HG03558 (cell line): Measurements from ENCODE around the gene BRIP1.
"Not testable (repeated sequence)": the region's sequence is repeated elsewhere in the genome, so short reads cannot be mapped to it uniquely, and the experiment has no call there.

Experiments
- ATAC-seq: cut with Tn5 transposase; IDR thresholded peaks from one replicate; pipeline ENCODE4 v1.9.1; 2021; ENCODE audit warnings: moderate number of reproducible peaks; ENCODE audit not compliant: unreplicated experiment; ENCODE audit errors: extremely low read depth

BRIP1 gene

GRCh38 chr17:61833536-61834193 is 29.7 kb downstream of the BRIP1 start:
- ATAC-seq: no peak

DNA sequence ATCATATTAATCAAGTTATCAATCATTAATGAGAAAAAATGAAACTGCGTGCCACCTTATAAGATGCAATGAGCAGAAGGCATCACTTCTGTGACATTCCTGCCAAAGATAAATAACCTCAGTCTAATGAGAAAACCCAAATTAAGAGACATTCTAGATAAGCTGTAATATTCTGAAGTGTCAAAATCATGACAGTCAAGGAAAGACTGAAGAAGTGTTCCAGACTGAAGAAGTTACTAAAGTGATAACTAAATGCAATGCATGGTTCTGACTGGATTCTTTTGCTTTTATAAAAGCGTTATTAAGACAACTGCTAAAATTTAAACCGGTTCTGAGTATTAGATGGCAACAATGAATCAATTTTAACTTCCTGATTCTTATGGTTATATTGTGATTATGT is 30.9 kb downstream of the BRIP1 start:
- no peak for ATAC-seq

DNA sequence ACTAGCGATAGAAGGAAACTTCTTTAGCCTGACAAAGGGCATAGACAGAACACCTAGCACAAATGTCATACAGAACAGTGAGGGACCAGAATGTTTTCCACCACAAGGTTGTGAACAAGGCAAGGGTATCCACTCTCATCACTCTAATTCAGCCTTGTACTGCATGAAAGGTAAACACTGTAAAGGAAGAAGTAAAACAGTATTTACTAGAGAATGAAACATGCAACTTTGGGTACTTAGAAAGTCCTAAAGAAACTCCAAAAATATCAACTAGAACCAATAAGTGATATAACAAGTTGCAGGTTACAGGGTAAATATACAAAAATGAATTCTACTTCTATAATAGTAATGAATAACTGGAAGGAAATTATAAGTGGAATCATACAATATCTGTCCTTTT is 32.2 kb downstream of the BRIP1 start:
- no peak for ATAC-seq

GRCh38 chr17:61828694-61829093 is 34.6 kb downstream of the BRIP1 start:
- no peak for ATAC-seq

DNA sequence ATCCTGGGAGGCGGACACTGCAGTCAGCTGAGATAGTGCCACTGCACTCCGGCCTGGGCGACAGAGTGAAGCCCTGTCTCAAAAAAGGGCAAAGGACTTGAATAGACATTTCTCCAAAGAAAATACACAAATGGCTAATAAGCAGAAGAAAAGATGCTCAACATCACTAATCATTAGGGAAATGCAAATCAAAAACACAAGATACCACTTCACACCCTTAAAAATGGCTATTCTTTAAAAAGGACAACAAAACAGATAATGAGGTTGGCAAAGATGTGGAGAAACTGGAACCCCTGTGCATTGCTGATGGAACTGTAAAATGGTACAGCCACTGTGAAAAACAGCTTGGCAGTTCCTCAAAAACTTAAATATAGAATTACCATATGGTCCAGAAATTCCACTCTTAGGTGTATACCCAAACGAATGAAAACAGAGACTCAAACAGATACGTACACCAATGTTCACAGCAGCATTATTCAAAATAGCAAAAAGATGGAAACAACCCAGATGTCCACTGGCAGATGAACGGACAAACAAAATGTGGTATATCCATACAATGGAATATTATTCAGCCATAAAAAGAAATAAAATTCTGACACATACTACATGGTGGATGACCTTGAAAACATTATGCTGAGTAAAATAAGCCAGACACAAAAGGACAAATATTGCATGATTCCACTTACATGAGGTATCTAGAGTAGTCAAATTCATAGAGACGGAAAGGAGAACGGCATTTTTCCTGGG is 35.5 kb downstream of the BRIP1 start:
- no peak for ATAC-seq

DNA sequence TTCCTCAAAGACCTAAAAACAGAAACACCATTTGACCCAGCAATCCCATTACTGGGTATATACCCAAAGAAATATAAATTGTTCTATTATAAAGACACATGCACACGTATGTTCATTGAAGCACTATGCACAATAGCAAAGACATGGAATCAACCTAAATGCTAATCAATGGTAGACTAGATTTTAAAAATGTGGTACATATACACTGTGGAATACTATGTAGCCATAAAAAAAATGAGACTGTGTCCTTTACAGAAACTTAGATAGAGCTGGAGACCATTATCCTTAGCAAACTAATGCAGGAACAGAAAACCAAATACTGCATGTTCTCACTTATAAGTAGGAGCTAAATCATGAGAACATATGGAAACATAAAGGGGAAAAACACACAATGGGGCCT is 36.5 kb downstream of the BRIP1 start:
- not testable (repeated sequence) for ATAC-seq

- not testable (repeated sequence) for ATAC-seq
These were observed 37.1 kb downstream of the BRIP1 start for GRCh38 chr17:61826198-61826597.

DNA sequence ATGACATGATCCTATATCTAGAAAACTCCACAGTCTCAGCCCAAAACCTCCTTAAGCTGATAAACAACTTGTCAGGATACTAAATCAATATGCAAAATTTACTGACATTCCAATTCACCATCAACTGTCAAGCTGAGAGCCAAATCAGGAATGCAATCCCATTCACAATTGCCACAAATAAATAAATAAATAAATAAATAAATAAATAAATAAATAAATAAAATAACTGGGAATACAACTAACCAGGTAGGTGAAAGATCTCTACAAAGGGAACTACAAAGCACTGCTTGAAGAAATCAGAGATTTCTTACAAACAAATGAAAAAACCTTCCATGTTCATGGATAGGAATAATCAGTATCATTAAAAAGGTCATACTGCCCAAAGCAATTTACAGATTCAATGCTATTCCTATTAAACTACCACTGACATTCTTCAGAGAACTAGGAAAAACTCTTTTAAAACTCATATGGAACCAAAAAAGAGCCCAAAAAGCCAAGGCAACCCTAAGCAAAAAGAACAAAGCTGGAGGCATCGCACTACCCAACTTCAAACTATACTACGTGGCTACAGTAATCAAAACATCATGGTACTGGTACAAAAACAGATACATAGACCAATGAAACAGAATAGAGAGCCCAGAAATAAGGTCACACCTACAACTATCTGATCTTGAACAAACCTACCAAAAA is 37.7 kb downstream of the BRIP1 start:
- ATAC-seq: no peak

DNA sequence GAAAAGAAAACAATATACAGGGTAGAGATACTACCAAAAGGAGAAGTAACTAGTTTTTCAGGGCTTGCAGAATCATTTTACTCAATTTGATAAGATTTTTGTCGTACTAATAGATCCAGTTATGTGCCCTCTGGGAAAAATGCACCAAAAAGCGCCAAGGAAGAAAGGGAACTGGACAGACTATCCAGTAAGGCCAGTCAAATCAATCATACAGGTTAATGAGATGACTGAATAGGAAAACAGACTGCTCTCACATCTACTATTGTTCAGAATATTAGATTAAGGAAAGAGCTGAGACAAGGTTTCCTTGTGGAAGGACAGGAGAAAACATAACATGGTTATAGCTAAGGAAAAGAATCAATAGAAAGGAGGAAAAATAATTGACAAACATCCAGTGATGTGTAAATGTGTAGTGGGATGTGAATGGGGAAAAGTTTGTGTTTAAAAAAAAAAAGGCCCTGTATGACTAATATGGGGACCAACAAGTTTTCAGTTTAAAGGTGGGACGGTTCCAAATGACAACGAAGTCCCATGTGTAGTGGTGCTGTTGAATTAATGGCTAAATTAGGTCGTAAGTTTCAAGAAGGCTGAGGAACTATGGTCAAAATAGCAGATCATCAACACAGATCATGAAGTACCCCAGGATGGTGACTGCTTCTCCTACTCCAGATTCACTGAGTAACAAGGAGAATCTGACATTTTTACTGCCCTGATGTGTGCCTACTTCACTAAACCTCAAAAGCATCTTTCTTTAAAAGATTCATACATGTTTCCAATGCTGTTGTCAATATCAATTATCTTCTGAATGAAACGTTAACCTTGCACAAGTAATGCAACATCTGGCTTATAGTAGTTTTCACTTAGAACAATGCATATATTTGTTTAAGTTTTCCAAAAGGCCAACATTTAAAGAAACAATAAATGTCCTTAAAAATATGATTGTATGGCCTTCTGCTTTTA is 40.7 kb downstream of the BRIP1 start:
- ATAC-seq: no peak

DNA sequence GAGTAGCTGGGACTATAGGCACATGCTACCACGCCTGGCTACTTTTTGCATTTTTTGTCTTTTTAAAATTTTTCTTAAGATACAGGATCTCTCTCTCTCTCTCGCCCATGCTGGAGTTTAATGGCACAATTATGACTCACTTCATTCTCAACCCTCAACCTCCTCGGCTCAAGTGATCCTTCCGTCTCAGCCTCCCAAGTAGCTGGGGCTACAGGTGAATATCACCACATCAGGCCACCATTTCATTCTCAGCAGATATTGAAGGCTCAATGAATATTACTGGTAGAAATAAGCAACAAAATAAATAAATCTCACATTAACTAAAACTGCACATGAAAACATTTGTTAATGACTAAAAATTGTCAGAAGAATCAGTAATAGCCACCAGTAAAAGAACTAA is 41.7 kb downstream of the BRIP1 start:
- no peak for ATAC-seq

- ATAC-seq: not testable (repeated sequence)
These were observed 44.1 kb downstream of the BRIP1 start for GRCh38 chr17:61819265-61819664.

DNA sequence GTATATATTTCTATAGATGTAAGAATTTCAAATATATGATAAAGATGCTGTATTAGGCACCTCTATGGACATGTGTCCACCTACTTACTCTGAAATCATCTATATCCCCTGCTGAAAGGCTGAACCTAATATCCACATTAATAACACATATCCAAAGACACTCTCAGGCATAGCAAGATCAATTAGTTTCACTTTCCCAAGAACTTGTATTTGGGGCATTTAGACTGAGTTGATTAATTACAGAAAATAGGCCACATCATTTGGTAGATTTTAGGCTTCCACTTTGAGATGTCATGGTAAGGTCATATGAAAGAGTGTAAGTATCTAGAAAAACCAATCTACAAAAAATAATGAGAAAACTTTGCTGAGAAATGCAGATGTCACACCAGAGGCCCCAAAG is 45.1 kb downstream of the BRIP1 start:
- no peak for ATAC-seq

DNA sequence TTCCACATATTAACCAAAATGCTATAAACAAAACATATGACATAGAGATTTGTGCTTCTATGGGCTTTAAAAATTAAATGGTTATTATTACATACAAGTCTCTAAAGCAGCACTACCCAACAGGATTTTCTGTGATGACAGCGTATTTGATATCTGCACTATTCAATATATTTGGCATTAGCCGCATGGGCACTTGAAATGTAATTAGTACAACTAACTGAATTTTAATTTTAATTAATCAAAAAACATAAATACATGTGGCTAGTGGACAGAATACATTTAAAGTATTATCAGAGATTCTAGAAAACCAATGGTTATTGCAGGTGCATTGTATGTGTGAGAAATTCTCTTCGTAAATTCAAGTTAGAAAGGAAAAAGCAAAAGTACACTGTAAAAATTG is 45.9 kb downstream of the BRIP1 start:
- no peak for ATAC-seq

GRCh38 chr17:61816538-61816937 is 46.8 kb downstream of the BRIP1 start:
- ATAC-seq: no peak

- no peak for ATAC-seq
These were observed 47.3 kb downstream of the BRIP1 start for GRCh38 chr17:61815863-61816503.

- no peak for ATAC-seq
These were observed 48.8 kb downstream of the BRIP1 start for GRCh38 chr17:61814485-61814884.

DNA sequence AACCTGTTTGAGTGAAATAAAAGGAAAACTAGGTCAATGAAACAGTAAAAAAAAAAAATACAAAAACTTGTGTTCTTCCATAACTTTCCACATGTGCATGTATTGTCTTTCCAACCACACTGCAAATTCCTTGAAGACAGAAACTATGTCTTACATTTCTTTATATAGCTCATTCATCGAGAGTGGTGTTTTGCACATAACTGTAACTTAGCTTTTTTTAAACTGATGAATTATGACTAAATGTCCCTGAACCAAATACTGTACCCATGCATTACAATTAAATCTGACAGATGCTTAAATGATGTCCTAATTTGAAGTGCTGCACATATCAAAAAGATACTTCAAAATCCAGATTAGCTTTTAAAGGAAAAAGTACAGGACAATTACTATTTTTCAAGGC is 50.1 kb downstream of the BRIP1 start:
- ATAC-seq: no peak

GRCh38 chr17:61812747-61813146 is 50.6 kb downstream of the BRIP1 start:
- ATAC-seq: no peak

DNA sequence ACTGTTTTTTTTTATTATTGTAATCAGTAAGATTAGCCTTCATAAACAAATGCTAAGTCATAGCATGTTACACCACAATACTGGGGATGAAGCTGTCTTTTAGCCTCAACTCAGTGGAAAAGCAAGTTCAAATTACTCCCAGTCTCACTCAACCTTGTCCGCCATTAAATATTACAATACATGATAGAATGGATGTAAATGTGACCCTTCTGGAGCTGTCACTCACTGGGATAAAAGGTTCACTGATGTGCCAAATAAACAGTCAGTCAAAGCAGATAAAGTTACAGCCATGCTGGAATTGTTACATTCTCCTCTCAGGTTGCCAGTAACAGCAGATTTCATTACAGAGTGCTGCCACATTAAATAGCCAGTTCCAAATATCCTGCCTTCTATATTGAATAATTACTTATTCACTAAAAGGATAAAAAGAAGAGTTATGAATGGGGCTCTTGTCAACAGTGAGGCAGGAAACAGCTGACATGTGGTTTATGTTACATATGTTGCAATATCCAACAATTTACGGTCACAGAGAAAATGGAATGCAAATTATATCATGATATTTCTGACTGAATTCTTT is 53.4 kb downstream of the BRIP1 start:
- ATAC-seq: no peak

GRCh38 chr17:61808442-61808841 is 54.9 kb downstream of the BRIP1 start:
- ATAC-seq: no peak
